Stimulated activated CD4-positive, alpha-beta T cell treated with anti-CD3 and anti-CD28 coated beads, Interleukin-4, amount 100 ng/mL, for 24 hours (primary cell): Measurements from ENCODE around the gene PORCN.

Experiments
- DNase-seq: peaks from one replicate; pipeline ENCODE4 v3.0.0-alpha.2; 2020

PORCN gene

GRCh38 chrX:48508400-48509244, at the start of gene PORCN:
PORCN (plus strand) TSS chrX:48508992; CDS start chrX:48509821, 829 bp downstream.
- peak; percentile 79 for DNase-seq

DNA sequence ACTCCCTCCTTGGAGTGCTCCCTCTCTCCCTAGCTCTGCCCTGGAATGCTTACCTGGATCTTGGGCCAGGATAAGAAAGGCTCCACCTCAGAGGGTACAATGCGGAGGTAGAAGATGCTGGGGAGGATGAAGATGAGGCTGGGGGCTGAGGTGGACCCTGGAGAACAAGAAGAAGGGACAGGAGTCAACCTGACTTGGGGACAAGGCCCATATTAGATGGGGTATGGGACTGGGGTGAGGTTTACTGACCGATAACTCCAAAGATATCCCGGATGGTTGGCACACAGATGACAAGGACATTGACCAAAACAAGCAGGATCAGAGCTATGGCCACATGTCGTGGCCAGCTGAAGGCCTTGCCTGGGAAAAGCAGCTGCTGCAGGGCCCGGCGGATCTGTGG, 49.3 kb upstream of the PORCN start:
- DNase-seq = no peak

GRCh38 chrX:48460031-48460430, 48.8 kb upstream of the PORCN start:
- DNase-seq = no peak

GRCh38 chrX:48460606-48461005, 48.2 kb upstream of the PORCN start:
- no peak for DNase-seq

GRCh38 chrX:48461830-48462229, 47.0 kb upstream of the PORCN start:
- DNase-seq = no peak

DNA sequence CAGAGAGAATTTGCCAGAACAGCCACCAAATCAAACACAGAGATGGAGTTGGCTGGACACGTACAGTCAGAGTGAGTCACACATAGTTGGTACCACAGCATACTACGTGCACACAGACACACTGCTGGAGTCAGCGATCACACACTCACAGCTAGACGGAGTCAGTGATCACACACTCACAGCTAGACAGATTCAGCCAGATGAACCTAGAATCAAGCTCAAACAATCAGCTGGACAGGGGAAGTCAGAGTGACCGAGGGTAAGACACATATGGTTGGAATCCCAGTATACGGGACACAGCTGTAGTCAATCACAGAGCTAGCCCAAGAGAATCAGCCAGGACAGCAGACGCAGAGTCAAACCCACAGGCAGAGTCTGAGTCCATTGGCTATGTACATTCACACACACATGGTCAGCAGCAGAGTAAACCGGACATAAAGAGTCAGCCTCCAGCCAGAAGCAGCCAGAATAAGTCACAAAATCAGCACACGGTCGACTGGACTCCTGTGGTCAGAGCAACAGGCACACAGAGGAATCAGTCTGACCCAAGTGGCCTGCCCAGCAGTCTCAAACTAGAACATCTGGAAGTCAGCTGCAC, 43.4 kb upstream of the PORCN start:
- no peak for DNase-seq

- peak; percentile 33 for DNase-seq
Observed at GRCh38 chrX:48466696-48467095, 42.1 kb upstream of the PORCN start.

GRCh38 chrX:48467281-48467761, 41.5 kb upstream of the PORCN start:
- DNase-seq = no peak

GRCh38 chrX:48468247-48468671, 40.5 kb upstream of the PORCN start:
- peak; percentile 59 for DNase-seq

DNA sequence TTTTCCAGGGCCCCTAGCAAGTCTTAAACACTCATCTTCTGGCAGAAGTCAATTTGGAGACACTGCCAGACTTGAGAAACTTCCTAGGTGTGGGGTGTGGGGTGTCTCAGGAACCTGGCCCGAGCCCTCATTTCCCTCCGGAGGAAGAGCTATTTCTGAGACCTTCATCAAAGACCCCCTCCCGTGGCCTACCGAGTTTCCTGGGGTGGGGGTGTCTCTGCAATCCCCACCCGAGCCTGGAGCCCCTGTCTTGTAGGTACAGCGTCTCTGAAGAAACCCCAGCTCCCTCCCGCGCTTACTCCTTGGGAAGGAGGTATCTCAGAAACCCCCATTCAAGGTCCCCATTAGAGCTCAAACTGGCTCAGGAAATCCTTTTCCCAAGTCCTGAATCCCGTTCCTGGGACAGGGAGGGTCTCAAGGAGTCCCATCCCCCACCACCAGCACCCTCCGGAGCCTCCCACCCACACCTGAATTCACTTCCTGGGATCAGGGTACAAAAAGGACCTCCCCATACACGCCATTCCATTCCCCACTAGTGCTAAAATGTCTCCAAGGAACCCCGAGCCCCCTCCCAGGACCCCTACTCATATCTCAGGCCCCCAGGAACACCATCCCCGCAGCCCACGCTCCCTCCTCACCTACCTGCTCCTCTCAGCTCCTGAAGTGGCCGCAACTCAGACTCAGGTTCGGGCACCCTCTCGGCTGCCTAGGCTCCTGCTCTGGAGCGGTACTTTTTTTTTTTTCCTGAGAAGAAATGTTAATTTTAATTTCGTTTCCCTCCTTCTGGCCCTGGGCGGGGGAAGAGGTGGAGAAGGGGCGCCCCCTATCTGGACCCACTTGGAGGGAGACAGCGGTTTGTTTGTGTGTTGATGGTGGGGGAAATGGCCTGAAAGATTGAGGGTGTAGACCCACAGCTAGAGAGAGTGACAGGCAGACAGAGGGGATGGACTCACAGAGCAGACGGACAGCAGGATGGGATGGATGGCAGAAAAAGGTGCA, 39.8 kb upstream of the PORCN start:
- DNase-seq = peak; percentile 52

DNA sequence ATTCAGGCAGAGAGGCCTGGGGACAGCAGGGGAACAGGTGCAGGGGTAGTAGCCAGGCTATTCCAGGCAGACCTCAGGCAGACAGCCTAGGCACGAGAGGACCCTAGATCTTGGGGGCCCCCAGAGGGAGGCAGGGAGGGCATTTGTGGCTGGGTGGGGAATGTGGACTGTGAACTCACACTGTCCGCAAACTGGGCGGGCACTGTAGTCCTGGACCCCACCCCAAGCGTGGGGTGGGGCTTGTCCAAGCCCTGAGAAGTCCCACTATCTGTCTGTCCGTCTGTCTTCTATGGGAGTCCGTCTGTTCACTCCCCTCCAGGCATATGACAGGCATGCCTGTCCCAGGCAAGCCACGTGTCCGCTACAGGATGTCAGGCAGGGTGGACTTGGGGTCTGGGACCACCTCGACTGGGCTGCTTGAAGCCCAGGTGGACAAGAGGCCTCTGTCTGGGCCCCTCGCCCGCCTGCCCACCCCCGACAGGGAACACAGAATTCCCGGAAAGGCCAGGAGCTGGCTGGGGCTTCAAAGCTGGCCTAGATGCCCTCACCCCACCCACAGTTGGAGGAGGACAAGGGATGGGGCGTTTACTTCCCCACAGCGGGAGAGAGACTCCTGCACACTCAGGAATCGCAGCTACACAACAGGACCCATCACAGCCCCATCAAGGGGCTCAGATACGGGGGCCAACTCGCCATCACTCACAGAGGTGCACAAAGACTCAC, 38.5 kb upstream of the PORCN start, which contains the start of gene SLC38A5:
TSS of gene SLC38A5 (minus strand) at position 151 of the 723 bp plus-strand sequence. CDS start 2,336 bp downstream, outside the sequence.
- DNase-seq = no peak

GRCh38 chrX:48470833-48471118, 38.0 kb upstream of the PORCN start:
- no peak for DNase-seq

DNA sequence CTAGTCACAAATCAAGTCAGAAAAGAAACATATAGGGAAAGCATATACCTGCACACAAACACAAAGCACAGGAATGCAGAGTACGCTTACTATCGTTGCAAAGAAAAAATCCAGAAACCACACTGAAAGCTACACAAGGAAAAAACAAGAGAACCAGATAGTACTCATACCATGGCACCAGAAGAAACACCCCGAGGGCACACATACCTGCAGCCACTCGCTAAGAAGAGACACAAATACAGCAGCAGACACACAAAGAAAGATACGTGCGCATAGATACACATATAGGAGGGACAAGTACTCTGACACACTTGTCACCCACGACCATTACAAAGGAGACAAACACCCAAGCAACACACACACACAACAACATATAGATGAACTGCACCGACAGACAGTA, 37.3 kb upstream of the PORCN start:
- DNase-seq = no peak

DNA sequence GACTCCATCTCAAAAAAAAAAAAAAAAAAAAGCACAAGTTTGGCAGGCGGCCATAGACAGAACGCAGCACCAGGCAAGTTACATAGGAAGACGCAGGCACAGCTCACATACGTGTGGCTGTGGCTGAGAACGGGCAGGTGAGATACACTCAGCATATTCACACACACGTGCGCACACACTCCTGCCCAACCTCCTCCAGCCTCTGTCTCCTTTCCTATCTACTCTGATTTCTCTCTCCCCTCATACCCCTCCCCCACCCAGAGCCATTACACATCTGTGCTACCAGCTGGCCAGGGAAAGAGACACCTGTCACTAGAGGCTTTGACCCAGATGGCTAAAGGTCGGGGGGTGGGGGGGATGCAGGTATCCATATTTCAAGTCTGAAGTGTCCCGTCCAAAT, 36.6 kb upstream of the PORCN start:
- DNase-seq = no peak

DNA sequence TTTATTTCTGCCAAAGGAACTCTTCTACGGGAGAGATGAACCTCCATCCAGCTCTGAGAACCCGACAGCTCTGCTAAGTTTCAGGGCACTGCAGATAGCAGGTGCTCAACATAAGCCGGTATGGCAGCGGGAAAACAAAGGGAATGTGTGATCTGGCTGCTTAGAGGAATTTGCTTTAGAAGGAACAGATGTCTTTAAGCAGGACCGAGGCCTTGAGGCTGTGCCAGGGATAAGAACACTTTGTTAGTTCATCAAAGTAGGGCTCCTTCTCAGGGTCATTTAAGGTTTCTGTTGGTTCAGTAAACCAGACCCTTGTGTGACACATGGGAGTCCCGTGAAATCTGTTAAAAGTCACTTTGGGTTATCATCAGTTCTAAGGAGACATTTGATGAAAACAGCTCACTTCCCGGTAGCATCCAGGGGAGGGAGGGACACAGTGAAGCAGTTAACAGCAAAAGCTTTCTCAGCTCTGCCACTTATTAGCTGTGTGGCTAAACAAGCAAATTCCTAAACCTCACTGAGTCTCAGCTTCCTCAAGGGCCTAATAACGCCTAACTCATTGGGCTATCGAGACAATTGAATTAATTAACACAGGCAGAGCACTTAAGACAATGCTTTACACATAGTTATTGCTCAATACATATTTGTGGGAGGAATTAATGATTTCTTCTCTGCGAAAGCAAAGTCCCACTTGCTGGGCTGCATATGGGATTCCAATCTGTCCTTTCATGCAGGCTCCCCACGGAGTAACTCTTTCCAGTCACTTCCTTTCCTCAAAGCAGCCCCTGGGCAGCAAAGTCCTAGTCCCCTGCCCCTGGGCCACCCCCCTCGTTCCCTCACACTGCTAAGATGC, 35.7 kb upstream of the PORCN start:
- DNase-seq = no peak

- DNase-seq = no peak
Observed at GRCh38 chrX:48473704-48473990, 35.1 kb upstream of the PORCN start.

GRCh38 chrX:48474127-48474526, 34.7 kb upstream of the PORCN start:
- DNase-seq = no peak

GRCh38 chrX:48474581-48474980, 34.2 kb upstream of the PORCN start:
- no peak for DNase-seq

GRCh38 chrX:48475296-48475695, 33.5 kb upstream of the PORCN start:
- peak; percentile 11 for DNase-seq

- peak; percentile 90 for DNase-seq
Observed at GRCh38 chrX:48475774-48476577, 32.8 kb upstream of the PORCN start, which contains the start of gene FTSJ1. FTSJ1 (plus strand) TSS chrX:48476199; CDS start chrX:48478048, 1,849 bp downstream.

- DNase-seq = no peak
Observed at GRCh38 chrX:48476919-48477318, 31.9 kb upstream of the PORCN start.
